HEK293 (cell line): ENCODE results near the gene SHE.

Experiments
- ZNF121 ChIP-seq: fragments of 450-650 bp; formaldehyde crosslinking; IDR thresholded peaks from 2 replicates; pipeline ENCODE4 v1.5.1; 2016; ENCODE audit warnings: missing biosample characterization, missing genetic modification characterization
- ZNF843 ChIP-seq: fragments of 450-650 bp; formaldehyde crosslinking; IDR thresholded peaks from 2 replicates; pipeline ENCODE4 v1.5.1; 2016; ENCODE audit warnings: missing biosample characterization, missing genetic modification characterization

DNA sequence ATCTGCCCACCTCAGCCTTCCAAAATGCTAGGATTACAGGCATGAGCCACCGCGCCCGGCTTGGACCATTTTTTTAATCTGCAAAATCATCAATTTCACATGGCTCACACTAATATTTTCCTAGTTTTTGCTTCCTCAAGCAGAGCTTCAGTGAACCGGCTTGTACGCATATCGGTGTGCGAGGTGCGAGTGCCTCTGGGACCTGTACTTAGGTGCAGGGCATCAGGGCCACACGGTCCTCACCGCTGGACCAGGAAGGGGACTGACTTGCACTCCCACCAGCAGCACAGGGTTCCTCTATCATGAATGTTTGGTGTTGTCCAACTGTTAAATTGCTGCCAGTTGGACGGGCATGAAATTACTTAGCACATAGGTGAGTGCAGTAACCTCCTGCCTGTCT, 15.4 kb upstream of the SHE start:
- no peak for TF ChIP-seq ZNF121 (tag by site-specific recombination)
- TF ChIP-seq ZNF843 (tag by site-specific recombination): no peak
